Astrocyte (in vitro differentiated cells and primary cell): ENCODE data around the gene DOCK3. TPM values are rescaled to one million over a fixed set of nuclear protein-coding genes. Genes with fewer than 3 reads are reported as not detected.

Experiments
- DNase-seq: peaks from one replicate; pipeline ENCODE4 v3.0.0-alpha.2; 2010; ENCODE audit warnings: low read depth
- FAIRE-seq: peaks from 2 replicates; lab custom pipeline; 2011; peaks lifted over from hg19 to GRCh38; lab: Jason Lieb, UNC
- H2AFZ ChIP-seq: 2 replicates; pipeline ENCODE4 v1.6.0; 2012; ENCODE audit warnings: low read depth, low read length, inconsistent platforms
- H3K27ac ChIP-seq: 2 replicates; pipeline ENCODE4 v1.5.1; 2011; ENCODE audit warnings: low read depth, low read length, inconsistent platforms
- H3K27me3 ChIP-seq: 2 replicates; pipeline ENCODE4 v1.6.0; 2011; ENCODE audit warnings: low read length, inconsistent platforms; ENCODE audit not compliant: insufficient read depth
- H3K36me3 ChIP-seq: 2 replicates; pipeline ENCODE4 v1.5.1; 2011; ENCODE audit warnings: low read length, inconsistent platforms; ENCODE audit not compliant: insufficient read depth
- H3K4me1 ChIP-seq: 2 replicates; pipeline ENCODE4 v1.5.1; 2011; ENCODE audit warnings: low read length, inconsistent platforms; ENCODE audit not compliant: insufficient read depth
- H3K4me2 ChIP-seq: 2 replicates; pipeline ENCODE4 v1.6.0; 2012; ENCODE audit warnings: low read length, inconsistent platforms
- H3K4me3 ChIP-seq: 2 replicates; pipeline ENCODE4 v1.5.1; 2011; ENCODE audit warnings: low read depth, mild to moderate bottlenecking, low read length, inconsistent platforms; ENCODE audit not compliant: insufficient read depth
- H3K79me2 ChIP-seq: 2 replicates; pipeline ENCODE4 v1.6.0; 2012; ENCODE audit warnings: mild to moderate bottlenecking, low read length, inconsistent platforms; ENCODE audit not compliant: insufficient read depth
- H3K9ac ChIP-seq: 2 replicates; pipeline ENCODE4 v1.6.0; 2012; ENCODE audit warnings: mild to moderate bottlenecking, low read length, inconsistent platforms
- H3K9me3 ChIP-seq: 2 replicates; pipeline ENCODE4 v1.5.1; 2012; ENCODE audit warnings: low read depth, mild to moderate bottlenecking, low read length, inconsistent platforms; ENCODE audit not compliant: insufficient read depth
- H4K20me1 ChIP-seq: 2 replicates; pipeline ENCODE4 v1.6.0; 2012; ENCODE audit warnings: low read length, inconsistent platforms; ENCODE audit not compliant: insufficient read depth
- H3K27ac Mint-ChIP-seq: one replicate; pipeline ENCODE4 v1.8.0; 2021; ENCODE audit warnings: mild to moderate bottlenecking, mixed read lengths; ENCODE audit not compliant: unreplicated experiment
- H3K27me3 Mint-ChIP-seq: one replicate; pipeline ENCODE4 v1.8.0; 2021; ENCODE audit warnings: low read depth, mixed read lengths; ENCODE audit not compliant: unreplicated experiment
- H3K36me3 Mint-ChIP-seq: one replicate; pipeline ENCODE4 v1.8.0; 2021; ENCODE audit warnings: low read depth, mixed read lengths; ENCODE audit not compliant: unreplicated experiment
- H3K4me1 Mint-ChIP-seq: one replicate; pipeline ENCODE4 v1.8.0; 2021; ENCODE audit warnings: low read depth, mixed read lengths; ENCODE audit not compliant: unreplicated experiment
- H3K4me3 Mint-ChIP-seq: one replicate; pipeline ENCODE4 v1.8.0; 2021; ENCODE audit warnings: mild to moderate bottlenecking, moderate library complexity, mixed read lengths; ENCODE audit not compliant: unreplicated experiment
- H3K9me3 Mint-ChIP-seq: one replicate; pipeline ENCODE4 v1.8.0; 2021; ENCODE audit warnings: mild to moderate bottlenecking, mixed read lengths; ENCODE audit not compliant: unreplicated experiment
- CTCF ChIP-seq: IDR thresholded peaks from 2 replicates; pipeline ENCODE4 v1.5.1; 2011; ENCODE audit warnings: low read depth, mild to moderate bottlenecking, inconsistent platforms, low read length, moderate library complexity; ENCODE audit not compliant: insufficient read depth
- EZH2 ChIP-seq: IDR thresholded peaks from 2 replicates; pipeline ENCODE4 v1.6.1; 2012; ENCODE audit warnings: mild to moderate bottlenecking, low read length, inconsistent platforms; ENCODE audit not compliant: insufficient read depth
- total RNA-seq: library from RNA; stranded (reverse); gene quantifications from 2 replicates; pipeline ENCODE4 v1.2.1, GENCODE V29; 2021

Gene DOCK3
- total RNA-seq, 1 donor from 2014 or later = 3.3 TPM

- H3K36me3 ChIP-seq = no peaks in the 10 kb centered on the region
- H3K27ac ChIP-seq = no peak overlapping the region
- H3K27me3 ChIP-seq = no peaks in the 10 kb centered on the region
- no peaks in the 10 kb centered on the region for H3K4me1 ChIP-seq
- FAIRE-seq = no peak
- TF ChIP-seq CTCF (no peak), EZH2 (no peak)
- no peak overlapping the region for H3K9ac ChIP-seq
- H3K36me3 Mint-ChIP-seq = no peaks in the 10 kb centered on the region
- no peaks in the 10 kb centered on the region for H3K9me3 Mint-ChIP-seq
- H2AFZ ChIP-seq = no peak overlapping the region
- no peaks in the 10 kb centered on the region for H3K9me3 ChIP-seq
- H4K20me1 ChIP-seq = no peaks in the 10 kb centered on the region
- no peak overlapping the region for H3K4me3 Mint-ChIP-seq
- no peak for DNase-seq
- H3K4me1 Mint-ChIP-seq = no peaks in the 10 kb centered on the region
- H3K79me2 ChIP-seq = no peaks in the 10 kb centered on the region
- no peak overlapping the region for H3K4me2 ChIP-seq
- H3K27me3 Mint-ChIP-seq = no peaks in the 10 kb centered on the region
- no peak overlapping the region for H3K4me3 ChIP-seq
- H3K27ac Mint-ChIP-seq = no peak overlapping the region
Measured at GRCh38 chr3:50947419-50947818, 272.7 kb downstream of the DOCK3 start.

- H3K9me3 Mint-ChIP-seq = peaks cover 1% of the 10 kb centered on the region
- no peaks in the 10 kb centered on the region for H3K36me3 Mint-ChIP-seq
- Histone ChIP-seq H3K79me2 (no peaks in the 10 kb centered on the region), H3K27me3 (no peaks in the 10 kb centered on the region), H3K9me3 (no peaks in the 10 kb centered on the region), H3K27ac (no peak overlapping the region), H3K36me3 (no peaks in the 10 kb centered on the region), H3K9ac (no peak overlapping the region), H3K4me1 (no peaks in the 10 kb centered on the region), H2AFZ (no peak overlapping the region), H3K4me2 (no peak overlapping the region), H4K20me1 (no peaks in the 10 kb centered on the region), H3K4me3 (no peak overlapping the region)
- no peaks in the 10 kb centered on the region for H3K27me3 Mint-ChIP-seq
- no peak for FAIRE-seq
- no peak overlapping the region for H3K4me3 Mint-ChIP-seq
- no peak for DNase-seq
- H3K4me1 Mint-ChIP-seq = no peaks in the 10 kb centered on the region
- TF ChIP-seq CTCF (no peak), EZH2 (no peak)
- no peak overlapping the region for H3K27ac Mint-ChIP-seq
Measured at GRCh38 chr3:50950591-50950990, 275.9 kb downstream of the DOCK3 start.

GRCh38 chr3:50953825-50954414 is 279.2 kb downstream of the DOCK3 start:
- no peaks in the 10 kb centered on the region for H3K9me3 ChIP-seq
- H3K4me2 ChIP-seq = no peak overlapping the region
- H3K36me3 ChIP-seq = no peaks in the 10 kb centered on the region
- H4K20me1 ChIP-seq = no peaks in the 10 kb centered on the region
- DNase-seq (no peak), FAIRE-seq (no peak)
- H3K27ac Mint-ChIP-seq = no peak overlapping the region
- no peaks in the 10 kb centered on the region for H3K4me1 ChIP-seq
- H3K79me2 ChIP-seq = no peaks in the 10 kb centered on the region
- no peaks in the 10 kb centered on the region for H3K27me3 Mint-ChIP-seq
- no peaks in the 10 kb centered on the region for H3K36me3 Mint-ChIP-seq
- no peaks in the 10 kb centered on the region for H3K4me1 Mint-ChIP-seq
- H3K27me3 ChIP-seq = no peaks in the 10 kb centered on the region
- H3K9ac ChIP-seq = no peak overlapping the region
- H3K4me3 ChIP-seq = no peak overlapping the region
- peaks cover 1% of the 10 kb centered on the region for H3K9me3 Mint-ChIP-seq
- H2AFZ ChIP-seq = no peak overlapping the region
- no peak overlapping the region for H3K27ac ChIP-seq
- no peak overlapping the region for H3K4me3 Mint-ChIP-seq
- TF ChIP-seq EZH2 (no peak), CTCF (no peak)
